GM18870 (cell line): ENCODE measurements around the gene CACNA1S.
A peak's percentile ranks its signal among the peaks of the same experiment; 100 is the strongest.

Experiments used
- ATAC-seq: cut with Tn5 transposase; IDR thresholded peaks from one replicate; pipeline ENCODE4 v1.9.1; 2021; ENCODE audit warnings: moderate library complexity; ENCODE audit not compliant: unreplicated experiment

CACNA1S gene

DNA sequence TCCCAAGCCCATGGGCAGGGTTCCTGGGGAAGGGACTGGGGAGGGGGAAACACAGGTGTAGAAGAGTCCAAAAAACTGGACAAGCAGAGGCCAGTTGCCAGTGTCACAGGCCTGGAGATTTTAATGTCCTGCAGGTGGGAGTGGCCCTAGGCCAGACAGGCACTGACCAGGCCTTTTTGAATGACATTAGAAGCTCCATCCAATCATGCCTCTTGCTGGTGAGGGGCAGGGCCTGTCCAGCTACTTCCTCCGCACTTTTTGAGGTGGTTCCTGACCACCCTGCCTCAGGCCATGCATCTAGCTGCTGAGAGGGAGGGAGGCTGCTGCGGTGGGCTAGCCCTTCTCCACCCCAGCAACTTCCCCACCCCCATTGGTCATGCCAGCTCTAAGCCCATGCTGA, 72.8 kb downstream of the CACNA1S start:
- ATAC-seq: no peak

DNA sequence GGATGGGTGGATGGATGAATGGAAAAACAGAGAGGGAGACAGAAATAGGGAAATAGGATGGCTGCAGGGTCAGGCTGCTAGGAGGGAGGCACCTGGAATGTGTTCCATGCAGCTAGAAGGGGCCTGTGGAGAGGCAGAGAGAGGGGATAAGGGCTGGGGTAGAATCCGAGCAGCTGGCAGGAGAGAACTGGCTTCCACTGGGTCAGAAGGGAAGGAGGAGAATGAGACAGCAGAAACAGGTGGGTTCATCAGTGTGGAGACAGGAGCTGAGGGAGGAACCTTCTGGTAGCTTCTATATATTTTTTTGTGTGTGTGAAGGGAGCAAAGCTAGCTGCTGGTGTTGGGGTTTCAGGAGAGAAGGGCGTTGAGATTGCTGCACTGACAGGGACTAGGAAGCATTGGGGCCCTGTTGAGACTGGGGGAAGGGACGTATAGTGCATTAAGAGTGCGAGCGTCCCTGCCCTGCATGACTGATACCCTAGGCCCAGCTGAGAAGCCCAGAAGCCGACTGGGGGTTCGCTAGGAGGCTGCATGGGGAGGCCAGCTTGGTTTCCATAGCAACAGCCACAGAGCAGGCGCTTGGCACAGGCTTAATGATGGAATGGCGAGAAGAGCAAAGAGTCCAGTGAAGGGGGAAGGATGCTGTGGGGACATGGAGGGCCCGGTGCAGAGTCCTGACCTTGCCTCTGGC, 73.9 kb downstream of the CACNA1S start:
- ATAC-seq: no peak

DNA sequence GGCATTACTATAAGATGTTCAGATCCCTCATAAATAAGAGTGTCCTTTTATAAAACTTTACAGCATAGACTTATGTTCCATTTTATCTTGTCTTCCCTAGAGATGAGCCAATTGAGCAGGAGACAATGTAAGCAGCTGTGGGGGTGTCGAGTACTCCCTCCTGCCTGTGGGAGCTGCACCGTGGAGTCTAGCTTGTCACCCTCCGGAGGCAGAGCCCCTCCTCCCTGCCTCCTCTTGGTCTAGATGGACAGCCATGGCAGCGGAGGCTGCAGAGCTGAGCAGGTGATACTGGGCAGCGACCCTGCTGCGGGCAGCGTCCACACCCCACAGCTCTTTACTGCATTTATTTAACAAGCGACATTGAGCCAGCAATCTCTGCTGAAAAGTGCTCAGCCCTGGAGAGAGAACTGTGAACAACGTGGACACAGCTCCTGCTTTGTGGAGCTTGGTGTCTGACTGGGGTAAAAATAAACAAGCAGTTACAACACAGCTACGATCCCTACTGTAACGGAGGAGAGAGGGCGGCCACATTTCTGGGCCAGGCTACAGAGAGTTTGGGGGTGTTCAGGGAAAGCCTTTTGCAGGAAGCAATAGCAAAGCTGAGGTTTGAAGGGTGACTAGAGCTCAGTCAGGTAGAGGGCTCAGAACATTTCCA, 75.9 kb downstream of the CACNA1S start:
- no peak for ATAC-seq

- ATAC-seq: no peak
Observed at GRCh38 chr1:201034671-201035070, 77.6 kb downstream of the CACNA1S start.

DNA sequence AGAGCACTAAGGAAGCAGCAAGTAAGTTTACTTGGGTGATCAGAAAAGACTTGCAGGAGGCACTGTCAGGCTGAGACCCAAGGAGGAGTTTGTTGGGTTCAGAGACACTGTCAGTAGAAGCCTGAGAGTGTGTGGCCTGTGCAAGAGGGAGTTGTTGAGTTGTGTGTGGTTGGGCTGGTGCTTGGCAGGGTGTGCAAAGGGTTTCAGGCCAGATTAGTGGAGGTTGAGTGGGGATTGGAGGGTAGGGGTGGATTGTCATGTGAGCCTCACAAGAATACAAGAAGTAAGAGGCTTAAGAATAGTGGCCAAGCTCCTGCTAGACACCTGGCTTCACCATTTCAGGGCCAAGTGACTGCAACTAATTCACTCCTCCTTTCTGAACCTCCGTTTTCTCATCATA, 79.8 kb downstream of the CACNA1S start:
- ATAC-seq: no peak

DNA sequence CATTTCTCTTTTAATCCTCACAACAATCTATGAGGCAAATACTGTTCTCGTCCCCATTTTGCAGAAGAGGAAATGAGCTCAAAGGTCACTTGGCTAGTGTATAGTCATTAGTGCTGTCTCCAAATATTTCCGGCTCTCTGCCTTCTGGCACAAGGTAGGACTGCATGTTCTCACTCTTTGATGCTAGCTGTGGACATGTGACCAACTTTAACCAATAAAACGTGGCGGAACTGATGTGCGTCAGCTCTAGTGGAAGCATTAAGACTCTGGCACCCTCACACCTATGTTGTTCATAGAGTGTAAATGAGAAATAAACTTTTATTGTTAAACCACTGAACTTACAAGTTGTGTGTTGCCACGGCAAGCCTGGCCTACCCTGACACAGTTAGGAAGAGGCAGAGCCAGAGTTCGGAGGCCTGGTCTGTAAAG, 83.8 kb downstream of the CACNA1S start:
- ATAC-seq: no peak

- ATAC-seq: no peak
Observed at GRCh38 chr1:201026836-201027235, 85.4 kb downstream of the CACNA1S start.

DNA sequence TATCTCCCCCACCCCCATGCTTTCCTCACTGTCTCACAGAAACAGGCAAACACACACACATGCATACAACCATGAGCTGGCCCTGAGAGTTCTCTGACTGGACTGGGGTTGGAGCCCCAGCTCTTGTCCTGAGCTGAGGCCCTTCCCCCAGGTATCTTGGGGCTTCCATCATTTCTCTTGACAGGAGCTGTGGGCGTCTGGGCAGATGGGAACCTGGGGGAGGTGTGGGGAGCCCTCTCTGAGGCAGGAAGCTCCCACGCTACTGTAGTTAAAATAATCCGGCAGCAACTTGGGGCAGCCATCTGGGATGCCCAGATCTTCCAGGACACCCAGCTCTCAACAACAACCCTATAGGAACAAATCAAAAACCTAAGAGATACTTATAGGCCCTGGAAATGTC, 86.0 kb downstream of the CACNA1S start:
- no peak for ATAC-seq

GRCh38 chr1:201025571-201026002, 86.6 kb downstream of the CACNA1S start:
- ATAC-seq: no peak

GRCh38 chr1:201024625-201024998, 87.6 kb downstream of the CACNA1S start:
- no peak for ATAC-seq

GRCh38 chr1:201023920-201024624, 88.2 kb downstream of the CACNA1S start:
- no peak for ATAC-seq

DNA sequence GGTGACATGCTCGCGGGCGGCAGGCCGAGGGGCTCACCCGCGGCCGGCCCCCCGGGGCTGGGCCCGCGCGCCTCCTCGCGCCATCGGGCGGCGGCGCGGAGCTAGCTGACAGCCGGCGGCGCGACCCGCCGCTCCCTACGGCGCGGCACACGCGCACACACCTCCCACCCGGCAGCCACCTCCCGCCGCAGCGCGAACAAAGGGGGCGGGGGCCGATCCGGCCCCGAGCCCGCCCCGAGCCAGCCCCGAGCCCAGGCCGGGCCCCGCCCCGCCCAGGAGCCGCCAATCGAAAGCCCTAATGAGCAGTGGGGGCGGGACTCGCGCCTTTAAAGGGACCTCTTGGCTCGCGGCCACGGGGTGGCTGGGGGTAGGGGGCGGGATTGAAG, 88.7 kb downstream of the CACNA1S start, which contains the start of gene KIF21B:
Gene KIF21B, minus strand, starts transcription at position 198 of the 386 bp plus-strand sequence. CDS start 331 bp downstream, outside the sequence.
- no peak for ATAC-seq

GRCh38 chr1:201022820-201023516, 89.3 kb downstream of the CACNA1S start:
- ATAC-seq: no peak

DNA sequence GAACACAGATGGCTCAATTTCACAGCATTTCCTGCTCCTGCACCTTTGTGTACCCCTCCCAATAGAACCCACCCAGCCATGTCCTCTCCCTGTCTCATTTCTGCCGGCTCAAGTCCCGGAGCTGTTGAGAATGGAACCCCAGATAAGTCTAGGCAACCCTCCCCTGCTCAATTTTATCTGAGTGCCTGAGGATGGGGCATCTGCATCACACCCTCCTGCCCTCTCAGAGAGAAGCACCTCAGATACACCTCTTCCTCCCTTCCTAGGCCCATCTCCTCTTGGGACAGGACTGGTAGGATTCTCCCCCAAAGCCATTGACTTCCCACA, 89.8 kb downstream of the CACNA1S start:
- no peak for ATAC-seq

- no peak for ATAC-seq
Observed at GRCh38 chr1:201021630-201022492, 90.4 kb downstream of the CACNA1S start.

GRCh38 chr1:201020721-201021629, 91.3 kb downstream of the CACNA1S start:
- ATAC-seq: no peak

GRCh38 chr1:201020040-201020591, 92.1 kb downstream of the CACNA1S start:
- ATAC-seq: no peak

DNA sequence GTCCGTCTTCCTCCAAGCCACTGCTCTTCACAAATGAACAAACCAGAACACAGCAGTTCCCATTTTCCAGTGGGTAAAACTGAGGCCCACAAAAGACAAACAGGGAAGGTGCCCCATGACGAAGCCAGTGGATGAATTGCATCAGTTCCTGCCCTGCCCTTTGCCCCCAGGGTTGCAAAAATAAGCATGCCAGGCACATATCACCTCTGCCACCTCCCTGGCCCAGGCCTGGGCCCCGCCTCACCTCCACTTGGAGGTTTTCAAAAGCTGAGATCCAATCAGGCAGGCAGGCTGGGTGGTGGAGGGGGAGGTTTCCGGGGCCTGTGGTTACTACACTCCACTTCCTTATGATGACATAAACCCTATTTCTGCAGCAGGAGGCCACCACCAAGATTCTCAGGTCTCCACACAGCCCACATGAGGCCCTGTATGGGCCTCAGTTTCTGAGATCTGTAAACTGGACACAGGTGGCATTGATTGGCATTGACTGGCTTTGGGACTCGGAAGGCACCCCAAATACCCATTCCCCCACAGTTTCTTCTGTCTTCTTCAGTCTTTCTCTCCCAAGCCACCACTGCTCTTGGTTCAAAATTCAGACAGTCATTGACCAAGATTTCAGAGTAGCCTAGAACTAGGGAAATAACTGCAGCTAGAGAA, 92.8 kb downstream of the CACNA1S start:
- peak; percentile 57 for ATAC-seq

GRCh38 chr1:201017828-201018163, 94.4 kb downstream of the CACNA1S start:
- ATAC-seq: no peak
